ENCODE data around the gene STAP2. TPM values are rescaled to one million over a fixed set of nuclear protein-coding genes. Genes with fewer than 3 reads are reported as not detected.
A peak's percentile ranks its signal among the peaks of the same experiment; 100 is the strongest.

STAP2 gene
- total and polyA plus RNA-seq, 10 of the 15 experiments (the other 5 are each of a cell fraction or from before 2014, with no cell fraction given) = 0.84 to 22.4 (median 15.2) TPM

DNA sequence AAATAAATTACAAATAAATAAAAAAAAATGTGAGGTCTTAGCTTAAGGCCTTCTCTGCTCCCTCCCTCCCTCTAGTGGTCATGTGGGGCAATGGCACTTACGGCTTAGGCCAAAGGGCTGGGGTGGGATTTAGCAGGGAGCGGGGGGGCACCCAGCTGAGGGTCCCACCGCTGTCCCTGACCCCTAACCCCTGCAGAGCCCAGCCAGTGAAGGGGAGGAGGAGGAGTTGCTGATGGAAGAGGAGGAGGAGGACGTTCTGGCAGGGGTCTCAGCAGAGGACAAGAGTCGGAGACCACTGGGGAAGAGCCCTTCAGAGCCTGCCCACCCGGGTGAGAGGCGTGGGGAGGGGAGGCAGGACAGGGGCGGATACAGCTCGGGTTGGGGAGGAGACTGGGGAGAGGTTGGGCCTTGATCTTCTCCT lies 14.1 kb upstream of the STAP2 start:
- FAIRE-seq (no peak), DNase-seq (ENCODE audit: low read depth, low spot score) (no peak), ATAC-seq (peak; percentile 90)
- H3K9ac ChIP-seq (ENCODE audit: control insufficient read depth, insufficient read depth, low read length) = no peak overlapping the region
- H4K20me1 ChIP-seq (ENCODE audit: control insufficient read depth, insufficient read depth) = no peaks in the 10 kb centered on the region
- no peak overlapping the region for H3K4me2 ChIP-seq (ENCODE audit: control insufficient read depth, insufficient read depth)
- H3K27ac ChIP-seq (ENCODE audit: control insufficient read depth, insufficient read depth) = no peak overlapping the region
- no peaks in the 10 kb centered on the region for H3K9me3 ChIP-seq (replicated peaks; ENCODE audit: control insufficient read depth, insufficient read depth, low read length)
- ChIA-PET SMC1A (ENCODE audit: uncharacterized antibody, unreplicated experiment) (interaction anchor here (0.6 to 2.1 kb wide), 7 partner anchors 9 to 113 kb away, joined by 3 to 12 read pairs (median 4); partner anchors contain the start of genes MPND and STAP2), POLR2A (interaction anchor here (0.6 to 2.2 kb wide), 3 partner anchors 10 to 106 kb away, joined by 3 to 22 read pairs (median 3); partner anchors contain the start of genes MPND and YJU2), CTCF (interaction anchor here (0.7 to 3.8 kb wide), 39 partner anchors 8 to 1969 kb away, joined by 3 to 78 read pairs (median 4); partner anchors contain the start of genes CHAF1A, DAPK3, EBI3 and MPND), RAD21 (ENCODE audit: unreplicated experiment) (interaction anchor here (1.0 to 2.4 kb wide), 8 partner anchors 10 to 119 kb away, joined by 3 to 12 read pairs (median 5); partner anchors contain the start of genes HDGFL2 and MPND)
- in situ Hi-C loops (cut with MboI) (loop anchor here (5.0 kb wide), 1 partner anchor 85 kb away; no protein-coding TSS in a partner anchor), intact Hi-C loops (cut with micrococcal nuclease; ENCODE audit: unreplicated experiment) (loop anchor here (1.0 kb wide), 1 partner anchor 85 kb away; no protein-coding TSS in a partner anchor)
- peaks cover 1 to 4% of the 10 kb centered on the region in 2 experiments; a peak in 3 of 4 replicates for H3K36me3 ChIP-seq (ENCODE audit: control insufficient read depth in 2 of 2, insufficient read depth in 2 of 2, low read length in 1 of 2)
- no peak overlapping the region for H2AFZ ChIP-seq (ENCODE audit: control insufficient read depth, low read depth, low read length)
- no peaks in the 10 kb centered on the region for H3K4me1 ChIP-seq (ENCODE audit: control insufficient read depth, insufficient read depth, low read length)
- no peaks in the 10 kb centered on the region for H3K79me2 ChIP-seq (ENCODE audit: control insufficient read depth, insufficient read depth, low read length)
- H3K27me3 ChIP-seq (replicated peaks in 1 of 2; ENCODE audit: control insufficient read depth in 2 of 2, insufficient read depth in 2 of 2, low read length in 1 of 2) = no peaks in the 10 kb centered on the region
- 16% methylated on average over 8 of the region's 9 CpGs for WGBS (ENCODE audit: insufficient coverage, insufficient replicate concordance, low lambda C conversion rate, missing lambda C conversion rate)
- no TSS peak for BruUV-seq (replicated peaks)
- no peak overlapping the region for H3K4me3 ChIP-seq
- peak; percentile 25; the same call in 1 of the 2 replicates for TF ChIP-seq RUNX3 (IDR thresholded peaks at IDR 0.05; ENCODE audit: low read length)
- TF ChIP-seq ZNF384 (IDR thresholded peaks at IDR 0.05; ENCODE audit: borderline replicate concordance, low read depth, low read length) = peak; percentile 54
- TF ChIP-seq, protein P1, sequence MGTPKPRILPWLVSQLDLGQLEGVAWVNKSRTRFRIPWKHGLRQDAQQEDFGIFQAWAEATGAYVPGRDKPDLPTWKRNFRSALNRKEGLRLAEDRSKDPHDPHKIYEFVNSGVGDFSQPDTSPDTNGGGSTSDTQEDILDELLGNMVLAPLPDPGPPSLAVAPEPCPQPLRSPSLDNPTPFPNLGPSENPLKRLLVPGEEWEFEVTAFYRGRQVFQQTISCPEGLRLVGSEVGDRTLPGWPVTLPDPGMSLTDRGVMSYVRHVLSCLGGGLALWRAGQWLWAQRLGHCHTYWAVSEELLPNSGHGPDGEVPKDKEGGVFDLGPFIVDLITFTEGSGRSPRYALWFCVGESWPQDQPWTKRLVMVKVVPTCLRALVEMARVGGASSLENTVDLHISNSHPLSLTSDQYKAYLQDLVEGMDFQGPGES (IDR thresholded peaks at IDR 0.05) = no peak
- TF ChIP-seq CHD1 (IDR thresholded peaks at IDR 0.05; ENCODE audit: low read depth, low read length) = no peak
- TF ChIP-seq CHD4 (IDR thresholded peaks at IDR 0.05) = no peak
- TF ChIP-seq, protein P2, sequence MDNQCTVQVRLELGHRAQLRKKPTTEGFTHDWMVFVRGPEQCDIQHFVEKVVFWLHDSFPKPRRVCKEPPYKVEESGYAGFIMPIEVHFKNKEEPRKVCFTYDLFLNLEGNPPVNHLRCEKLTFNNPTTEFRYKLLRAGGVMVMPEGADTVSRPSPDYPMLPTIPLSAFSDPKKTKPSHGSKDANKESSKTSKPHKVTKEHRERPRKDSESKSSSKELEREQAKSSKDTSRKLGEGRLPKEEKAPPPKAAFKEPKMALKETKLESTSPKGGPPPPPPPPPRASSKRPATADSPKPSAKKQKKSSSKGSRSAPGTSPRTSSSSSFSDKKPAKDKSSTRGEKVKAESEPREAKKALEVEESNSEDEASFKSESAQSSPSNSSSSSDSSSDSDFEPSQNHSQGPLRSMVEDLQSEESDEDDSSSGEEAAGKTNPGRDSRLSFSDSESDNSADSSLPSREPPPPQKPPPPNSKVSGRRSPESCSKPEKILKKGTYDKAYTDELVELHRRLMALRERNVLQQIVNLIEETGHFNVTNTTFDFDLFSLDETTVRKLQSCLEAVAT (IDR thresholded peaks at IDR 0.05) = no peak
- no peak for TF ChIP-seq NFYA (IDR thresholded peaks at IDR 0.05; ENCODE audit: borderline replicate concordance, low read depth, low read length)
- TF ChIP-seq NBN (IDR thresholded peaks at IDR 0.05) = no peak
- no peak for TF ChIP-seq SMARCA5 (IDR thresholded peaks at IDR 0.05)
- TF ChIP-seq, protein P3, sequence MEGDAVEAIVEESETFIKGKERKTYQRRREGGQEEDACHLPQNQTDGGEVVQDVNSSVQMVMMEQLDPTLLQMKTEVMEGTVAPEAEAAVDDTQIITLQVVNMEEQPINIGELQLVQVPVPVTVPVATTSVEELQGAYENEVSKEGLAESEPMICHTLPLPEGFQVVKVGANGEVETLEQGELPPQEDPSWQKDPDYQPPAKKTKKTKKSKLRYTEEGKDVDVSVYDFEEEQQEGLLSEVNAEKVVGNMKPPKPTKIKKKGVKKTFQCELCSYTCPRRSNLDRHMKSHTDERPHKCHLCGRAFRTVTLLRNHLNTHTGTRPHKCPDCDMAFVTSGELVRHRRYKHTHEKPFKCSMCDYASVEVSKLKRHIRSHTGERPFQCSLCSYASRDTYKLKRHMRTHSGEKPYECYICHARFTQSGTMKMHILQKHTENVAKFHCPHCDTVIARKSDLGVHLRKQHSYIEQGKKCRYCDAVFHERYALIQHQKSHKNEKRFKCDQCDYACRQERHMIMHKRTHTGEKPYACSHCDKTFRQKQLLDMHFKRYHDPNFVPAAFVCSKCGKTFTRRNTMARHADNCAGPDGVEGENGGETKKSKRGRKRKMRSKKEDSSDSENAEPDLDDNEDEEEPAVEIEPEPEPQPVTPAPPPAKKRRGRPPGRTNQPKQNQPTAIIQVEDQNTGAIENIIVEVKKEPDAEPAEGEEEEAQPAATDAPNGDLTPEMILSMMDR (IDR thresholded peaks at IDR 0.05 in 2 of 3, conservative IDR thresholded peaks at IDR 0.05 in 1 of 3; ENCODE audit: control insufficient read depth in 2 of 3, extremely low read depth in 1 of 3, insufficient read depth in 1 of 3, low read depth in 3 of 3, low read length in 3 of 3) = peak; percentile 57 to 91 (median 69)
- TF ChIP-seq ETV6 (conservative IDR thresholded peaks at IDR 0.05 in 1 of 2, IDR thresholded peaks at IDR 0.05 in 1 of 2; ENCODE audit: borderline replicate concordance in 1 of 2, low read depth in 1 of 2) = no peak
- TF ChIP-seq, protein P4, sequence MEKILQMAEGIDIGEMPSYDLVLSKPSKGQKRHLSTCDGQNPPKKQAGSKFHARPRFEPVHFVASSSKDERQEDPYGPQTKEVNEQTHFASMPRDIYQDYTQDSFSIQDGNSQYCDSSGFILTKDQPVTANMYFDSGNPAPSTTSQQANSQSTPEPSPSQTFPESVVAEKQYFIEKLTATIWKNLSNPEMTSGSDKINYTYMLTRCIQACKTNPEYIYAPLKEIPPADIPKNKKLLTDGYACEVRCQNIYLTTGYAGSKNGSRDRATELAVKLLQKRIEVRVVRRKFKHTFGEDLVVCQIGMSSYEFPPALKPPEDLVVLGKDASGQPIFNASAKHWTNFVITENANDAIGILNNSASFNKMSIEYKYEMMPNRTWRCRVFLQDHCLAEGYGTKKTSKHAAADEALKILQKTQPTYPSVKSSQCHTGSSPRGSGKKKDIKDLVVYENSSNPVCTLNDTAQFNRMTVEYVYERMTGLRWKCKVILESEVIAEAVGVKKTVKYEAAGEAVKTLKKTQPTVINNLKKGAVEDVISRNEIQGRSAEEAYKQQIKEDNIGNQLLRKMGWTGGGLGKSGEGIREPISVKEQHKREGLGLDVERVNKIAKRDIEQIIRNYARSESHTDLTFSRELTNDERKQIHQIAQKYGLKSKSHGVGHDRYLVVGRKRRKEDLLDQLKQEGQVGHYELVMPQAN (conservative IDR thresholded peaks at IDR 0.05) = no peak
- peak; percentile 73 for TF ChIP-seq RAD21 (IDR thresholded peaks at IDR 0.05; ENCODE audit: insufficient read depth, low read depth, low read length)
- TF ChIP-seq SMC3 (IDR thresholded peaks at IDR 0.05; ENCODE audit: borderline replicate concordance, low read length) = peak; percentile 59; the same call in 1 of the 2 replicates
- TF ChIP-seq POLR2A (IDR thresholded peaks at IDR 0.05; ENCODE audit: low read depth, low read length) = no peak
- TF ChIP-seq, protein P5, sequence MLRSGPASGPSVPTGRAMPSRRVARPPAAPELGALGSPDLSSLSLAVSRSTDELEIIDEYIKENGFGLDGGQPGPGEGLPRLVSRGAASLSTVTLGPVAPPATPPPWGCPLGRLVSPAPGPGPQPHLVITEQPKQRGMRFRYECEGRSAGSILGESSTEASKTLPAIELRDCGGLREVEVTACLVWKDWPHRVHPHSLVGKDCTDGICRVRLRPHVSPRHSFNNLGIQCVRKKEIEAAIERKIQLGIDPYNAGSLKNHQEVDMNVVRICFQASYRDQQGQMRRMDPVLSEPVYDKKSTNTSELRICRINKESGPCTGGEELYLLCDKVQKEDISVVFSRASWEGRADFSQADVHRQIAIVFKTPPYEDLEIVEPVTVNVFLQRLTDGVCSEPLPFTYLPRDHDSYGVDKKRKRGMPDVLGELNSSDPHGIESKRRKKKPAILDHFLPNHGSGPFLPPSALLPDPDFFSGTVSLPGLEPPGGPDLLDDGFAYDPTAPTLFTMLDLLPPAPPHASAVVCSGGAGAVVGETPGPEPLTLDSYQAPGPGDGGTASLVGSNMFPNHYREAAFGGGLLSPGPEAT (IDR thresholded peaks at IDR 0.05; ENCODE audit: low read depth) = no peak

All from GM12878 (cell line).